Forelimb muscle (tissue), 1 donor: ENCODE results near the gene ARHGEF1. TPM values are rescaled to one million over a fixed set of nuclear protein-coding genes. Genes with fewer than 3 reads are reported as not detected.
"Not testable (repeated sequence)": the region's sequence is repeated elsewhere in the genome, so short reads cannot be mapped to it uniquely, and the experiment has no call there.

Source experiments
- DNase-seq: peaks from one replicate; pipeline ENCODE4 v3.0.0-alpha.2; 2013; ENCODE audit warnings: low read depth
- polyA plus RNA-seq: library from polyadenylated mRNA; unstranded; fragments of 120-200 nt; gene quantifications from one replicate; pipeline ENCODE4 v1.2.1, GENCODE V29; 2013; ENCODE audit not compliant: insufficient read length

ARHGEF1 gene
- polyA plus RNA-seq, 1 donor = 34.3 TPM

DNA sequence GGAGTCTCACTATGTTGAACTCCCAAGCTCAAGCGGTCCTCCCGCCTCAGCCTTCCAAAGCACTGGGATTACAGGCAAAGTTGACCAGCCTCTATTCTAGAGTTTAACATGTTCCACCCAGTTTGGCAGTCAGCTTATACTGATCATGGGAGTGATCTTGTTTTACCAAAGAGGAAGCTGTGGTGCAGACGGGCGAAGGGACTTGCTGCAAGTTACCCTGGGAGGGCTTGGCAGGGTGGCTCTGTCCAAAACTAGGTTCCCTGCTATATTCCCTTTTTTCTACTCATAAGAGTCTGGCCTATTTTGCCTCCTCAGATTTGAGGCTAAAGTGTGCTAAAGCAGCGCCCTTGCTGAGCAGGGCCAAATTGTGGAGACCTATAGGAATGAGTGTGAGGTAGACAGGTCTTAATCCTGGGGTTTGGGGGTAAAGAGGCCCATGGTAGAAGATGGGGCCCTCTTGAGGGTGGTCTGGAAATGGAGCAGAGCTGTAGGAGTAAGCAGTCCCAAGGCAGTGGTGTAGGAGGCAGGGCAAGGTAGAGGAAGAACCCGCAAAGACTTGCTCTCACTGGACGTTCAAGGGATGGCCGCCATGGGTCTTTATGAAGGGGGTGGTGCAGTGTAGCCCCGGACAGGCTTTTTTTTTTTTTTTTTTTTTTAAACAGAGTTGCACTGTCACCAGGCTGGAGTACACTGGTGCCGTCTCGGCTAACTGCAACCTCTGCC is 19.6 kb upstream of the ARHGEF1 start:
- no peak for DNase-seq

DNA sequence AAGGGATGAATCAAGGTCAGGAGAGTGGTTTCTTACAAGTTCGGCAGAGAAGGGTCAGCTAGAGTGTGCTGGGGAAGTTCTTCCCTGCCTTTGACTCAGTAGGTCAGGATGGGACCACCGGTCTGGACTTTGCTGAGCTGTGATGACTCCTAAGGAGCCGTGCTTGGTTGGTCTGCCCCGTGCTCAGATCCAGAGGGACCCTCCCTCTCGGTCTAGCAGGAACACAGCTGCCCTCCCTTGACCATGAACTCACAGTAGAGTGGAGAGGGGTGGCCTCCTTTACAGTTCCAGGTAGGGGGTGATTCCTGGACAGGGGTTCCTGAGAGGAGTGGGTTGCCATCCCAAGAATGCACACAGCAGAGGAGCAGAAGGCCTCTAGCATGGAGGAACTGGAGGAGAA is 18.6 kb upstream of the ARHGEF1 start:
- DNase-seq = no peak

DNA sequence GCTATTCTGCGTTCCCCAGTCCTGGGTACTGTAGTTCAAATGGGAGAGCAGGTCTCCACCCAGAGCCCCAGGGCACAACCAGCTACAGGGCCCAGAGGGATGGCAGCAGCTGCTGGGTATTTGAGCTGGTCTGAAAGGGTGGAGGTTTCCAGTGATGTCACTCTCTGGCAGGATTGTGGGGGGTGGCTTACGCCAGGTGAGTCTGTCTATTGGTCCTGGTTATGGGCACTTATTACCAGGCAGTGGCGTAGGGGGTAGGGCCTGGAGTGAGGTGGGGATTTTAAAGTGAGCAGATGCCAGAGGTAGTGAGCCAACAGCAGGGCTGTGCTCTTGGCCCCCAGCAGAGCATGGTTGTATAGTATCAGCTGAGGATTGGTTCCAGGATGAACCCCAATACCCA is 16.7 kb upstream of the ARHGEF1 start:
- DNase-seq = no peak

DNA sequence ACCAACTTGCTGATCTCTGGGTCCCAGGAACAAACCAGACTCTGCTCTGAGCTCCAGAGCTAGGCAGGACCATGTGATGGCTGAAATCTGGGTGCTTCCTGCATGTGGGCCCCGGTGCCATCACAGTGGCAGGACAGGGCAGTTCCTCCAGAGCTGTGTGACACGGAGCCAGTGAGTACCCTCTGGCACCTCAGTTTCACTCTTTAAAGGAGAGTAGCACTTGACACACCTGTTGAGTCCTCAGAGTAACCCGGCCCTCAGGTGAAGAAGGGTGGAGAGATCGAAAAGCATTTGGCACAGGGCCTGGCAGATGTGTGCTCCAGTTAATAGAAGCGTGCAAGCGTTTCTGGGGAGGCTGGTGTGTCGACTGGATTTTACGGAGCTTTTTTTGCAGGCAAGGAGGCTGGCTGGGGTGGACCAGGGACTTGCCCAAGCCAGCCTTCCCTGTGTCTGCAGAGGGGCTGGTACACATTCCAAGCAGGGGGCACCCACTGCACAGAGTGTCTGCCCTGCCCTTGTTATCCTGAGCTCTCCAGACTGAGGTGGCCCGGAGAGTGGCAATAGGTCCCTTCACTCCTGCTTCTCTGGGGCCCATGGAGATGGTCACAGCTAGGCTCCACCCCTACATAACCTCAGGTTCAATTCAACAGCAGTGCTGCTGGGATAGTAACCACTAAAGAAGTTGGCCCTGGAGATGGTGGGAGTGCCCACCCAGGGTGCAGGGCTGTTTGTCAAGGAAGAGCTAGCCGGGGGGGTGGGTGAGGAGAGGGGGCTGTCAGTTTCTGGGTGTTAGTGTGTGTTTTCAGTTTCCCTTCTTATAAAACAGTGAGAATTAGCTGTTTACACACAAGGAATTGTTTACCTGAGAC is 14.6 kb upstream of the ARHGEF1 start:
- no peak for DNase-seq

DNA sequence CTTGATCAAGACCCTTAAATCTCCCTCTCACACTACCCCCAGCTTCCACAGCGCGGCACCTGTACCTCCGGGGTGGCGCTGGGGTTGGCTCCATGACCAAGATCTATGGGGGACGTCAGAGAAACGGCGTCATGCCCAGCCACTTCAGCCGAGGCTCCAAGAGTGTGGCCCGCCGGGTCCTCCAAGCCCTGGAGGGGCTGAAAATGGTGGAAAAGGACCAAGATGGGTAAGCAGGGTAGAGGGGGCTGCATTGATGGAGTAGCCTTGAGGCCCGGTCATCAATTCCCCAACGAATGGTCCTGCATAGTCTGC is 14.0 kb upstream of the ARHGEF1 start:
- no peak for DNase-seq

DNA sequence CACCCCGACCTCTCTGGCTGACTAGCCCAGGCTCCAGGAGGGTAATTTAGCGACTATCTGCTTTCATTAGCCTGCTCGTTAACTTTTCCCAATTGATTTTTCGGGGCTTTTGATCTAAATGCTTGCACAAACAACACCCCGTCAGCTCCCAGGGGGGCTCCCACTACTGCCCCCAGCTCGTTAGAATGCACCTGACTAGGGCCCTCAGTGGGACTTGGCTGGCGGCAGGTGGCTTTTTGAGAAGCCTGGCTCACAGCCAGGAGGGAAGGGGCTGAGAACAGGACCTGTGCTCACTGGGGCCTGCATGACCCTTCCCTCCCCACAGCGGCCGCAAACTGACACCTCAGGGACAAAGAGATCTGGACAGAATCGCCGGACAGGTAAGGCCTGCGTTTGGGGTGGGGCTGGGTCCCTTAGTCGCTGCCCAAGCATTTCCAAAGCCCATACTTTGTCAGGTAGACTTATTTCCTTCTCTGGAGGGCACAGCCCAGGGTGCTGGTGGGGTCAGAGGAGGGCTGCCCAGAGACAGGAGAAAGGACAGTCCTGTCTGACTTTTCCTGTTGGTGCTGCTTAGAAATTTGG is 13.5 kb upstream of the ARHGEF1 start:
- no peak for DNase-seq

DNA sequence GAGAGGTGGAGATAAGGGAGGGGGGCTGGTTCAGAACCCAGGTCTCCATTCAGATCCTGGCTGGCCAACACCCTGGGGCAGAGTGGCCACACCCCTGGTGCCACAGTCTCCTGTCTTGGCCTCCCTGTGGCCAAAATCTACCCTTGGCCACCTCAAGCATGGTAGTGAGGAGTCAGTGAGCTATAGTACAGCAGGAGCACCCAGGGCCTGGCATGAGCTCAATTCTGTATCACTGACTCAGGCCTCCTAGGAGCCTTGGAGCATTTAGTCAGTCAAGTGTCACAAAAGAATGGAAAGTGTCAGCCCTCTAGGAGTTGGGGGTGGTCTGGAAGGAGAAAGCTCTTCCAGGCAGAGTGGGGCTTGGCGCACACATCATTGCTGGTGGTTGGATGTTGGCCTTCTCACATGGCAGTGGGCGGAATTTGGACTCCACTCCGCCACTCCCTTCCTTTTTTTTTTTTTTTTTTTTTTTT is 12.5 kb upstream of the ARHGEF1 start:
- DNase-seq = no peak

DNA sequence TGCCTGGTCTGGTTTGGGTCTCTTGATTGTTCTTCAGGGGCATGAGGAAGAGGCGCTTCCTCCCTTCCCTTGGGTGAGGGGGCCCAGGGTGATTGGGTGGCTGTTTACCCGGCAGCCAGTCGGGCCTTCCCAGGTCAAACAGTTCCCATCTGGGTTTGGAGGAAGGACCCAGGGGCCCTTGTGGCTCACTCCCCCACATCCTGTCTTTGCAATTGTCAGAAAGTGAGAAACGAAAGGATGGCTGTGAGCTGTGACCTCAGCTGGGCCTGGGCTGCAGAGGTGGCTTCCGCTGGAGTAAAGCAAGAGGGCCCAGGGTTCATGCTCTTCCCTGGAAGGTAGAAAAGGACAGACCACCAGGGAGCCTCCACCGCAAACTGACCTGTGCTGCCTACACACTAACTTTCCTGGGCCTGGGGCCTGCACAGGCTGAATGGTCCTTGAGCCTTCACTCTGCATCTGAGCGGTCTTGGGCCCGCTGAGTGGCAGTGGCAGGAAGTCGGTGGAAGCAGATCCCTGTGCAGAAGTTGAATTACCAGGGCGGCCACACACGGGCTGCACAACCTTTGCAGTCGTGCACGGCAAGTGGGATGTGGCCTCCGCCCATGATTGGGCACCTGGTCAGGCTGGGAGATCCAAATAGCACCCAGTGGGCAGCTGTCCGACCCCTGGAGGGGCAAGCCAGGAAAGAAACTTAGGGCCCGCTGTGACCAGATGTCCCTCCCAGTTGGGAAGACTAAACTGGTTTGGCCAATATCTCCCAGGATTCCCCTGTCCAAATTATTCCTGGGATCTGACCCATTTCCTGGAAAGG is 11.2 kb upstream of the ARHGEF1 start:
- DNase-seq = no peak

DNA sequence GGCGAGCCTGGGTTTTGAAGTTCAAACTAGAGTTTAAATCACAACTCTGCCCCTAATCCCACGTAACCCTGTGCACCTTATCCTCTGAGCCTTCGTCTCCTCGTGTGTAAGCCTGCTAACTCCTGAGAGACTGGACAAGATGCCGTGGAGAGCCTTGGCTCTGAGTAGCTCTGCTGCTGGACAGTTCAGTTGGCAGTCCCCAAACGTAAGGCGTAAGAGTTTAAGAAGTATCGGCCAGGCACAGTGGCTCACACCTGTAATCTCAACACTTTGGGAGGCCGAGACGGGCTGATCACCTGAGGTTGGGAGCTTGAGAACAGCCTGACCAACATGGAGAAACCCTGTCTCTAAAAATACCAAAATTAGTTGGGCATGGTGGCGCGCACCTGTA is 10.6 kb upstream of the ARHGEF1 start:
- DNase-seq = no peak

DNA sequence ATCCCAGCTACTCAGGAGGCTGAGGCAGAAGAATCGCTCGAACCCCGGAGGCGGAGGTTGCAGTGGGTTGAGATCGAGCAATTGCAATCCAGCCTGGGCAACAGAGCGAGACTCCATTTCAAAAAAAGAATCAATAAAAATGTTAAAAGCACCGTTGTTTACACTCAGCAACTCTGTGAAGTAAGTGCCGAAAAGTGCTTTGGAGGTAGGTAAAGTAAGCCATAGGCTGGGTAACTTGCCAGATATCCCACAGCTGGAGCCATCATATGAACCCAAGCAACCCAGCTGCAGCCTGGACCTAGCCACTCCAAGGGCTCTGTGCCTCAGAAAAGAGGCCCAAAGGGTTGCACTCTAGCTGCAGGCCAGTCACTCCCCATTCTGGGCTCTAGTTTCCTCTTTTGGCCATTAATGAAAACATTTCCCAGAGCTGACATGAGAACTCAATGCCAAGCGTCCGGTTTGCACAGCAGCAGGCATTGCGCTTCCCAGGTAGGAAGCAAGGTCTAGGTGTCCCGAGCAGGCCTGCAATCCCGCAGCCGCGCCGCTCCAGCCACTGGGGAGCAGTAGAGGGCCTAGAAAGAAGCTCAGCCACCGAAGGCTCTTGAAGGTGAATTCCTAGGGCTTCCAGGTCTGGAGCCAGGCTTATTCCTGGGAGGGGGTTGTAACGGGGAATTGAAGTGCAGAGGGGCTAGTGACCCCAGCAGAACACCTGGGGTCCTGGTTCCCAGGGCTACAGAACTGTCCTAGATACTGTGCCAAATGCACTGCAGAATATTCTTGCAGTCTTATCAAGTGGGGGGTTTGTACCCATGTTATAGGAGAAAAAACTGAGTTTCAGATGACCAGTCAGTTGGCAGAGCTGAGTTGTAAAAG is 10.0 kb upstream of the ARHGEF1 start:
- no peak for DNase-seq

DNA sequence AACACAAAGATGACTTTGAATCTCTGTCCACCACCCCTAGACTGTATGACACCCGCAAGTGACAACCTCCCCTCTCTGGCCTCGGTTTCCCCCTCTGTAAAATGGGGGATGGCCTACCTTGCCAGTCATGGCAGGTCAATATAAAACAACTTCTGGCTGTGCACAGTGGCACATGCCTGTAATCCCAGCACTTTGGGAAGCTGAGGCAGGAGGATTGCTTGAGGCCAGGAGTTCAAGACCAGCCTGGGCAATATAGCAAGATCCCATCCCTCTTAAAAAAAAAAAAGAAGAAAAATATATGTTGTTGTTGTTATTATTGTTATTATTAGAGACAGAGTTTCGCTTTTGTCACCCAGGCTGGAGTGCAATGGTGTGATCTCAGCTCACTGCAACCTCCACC is 7.0 kb upstream of the ARHGEF1 start:
- DNase-seq = not testable (repeated sequence)

DNA sequence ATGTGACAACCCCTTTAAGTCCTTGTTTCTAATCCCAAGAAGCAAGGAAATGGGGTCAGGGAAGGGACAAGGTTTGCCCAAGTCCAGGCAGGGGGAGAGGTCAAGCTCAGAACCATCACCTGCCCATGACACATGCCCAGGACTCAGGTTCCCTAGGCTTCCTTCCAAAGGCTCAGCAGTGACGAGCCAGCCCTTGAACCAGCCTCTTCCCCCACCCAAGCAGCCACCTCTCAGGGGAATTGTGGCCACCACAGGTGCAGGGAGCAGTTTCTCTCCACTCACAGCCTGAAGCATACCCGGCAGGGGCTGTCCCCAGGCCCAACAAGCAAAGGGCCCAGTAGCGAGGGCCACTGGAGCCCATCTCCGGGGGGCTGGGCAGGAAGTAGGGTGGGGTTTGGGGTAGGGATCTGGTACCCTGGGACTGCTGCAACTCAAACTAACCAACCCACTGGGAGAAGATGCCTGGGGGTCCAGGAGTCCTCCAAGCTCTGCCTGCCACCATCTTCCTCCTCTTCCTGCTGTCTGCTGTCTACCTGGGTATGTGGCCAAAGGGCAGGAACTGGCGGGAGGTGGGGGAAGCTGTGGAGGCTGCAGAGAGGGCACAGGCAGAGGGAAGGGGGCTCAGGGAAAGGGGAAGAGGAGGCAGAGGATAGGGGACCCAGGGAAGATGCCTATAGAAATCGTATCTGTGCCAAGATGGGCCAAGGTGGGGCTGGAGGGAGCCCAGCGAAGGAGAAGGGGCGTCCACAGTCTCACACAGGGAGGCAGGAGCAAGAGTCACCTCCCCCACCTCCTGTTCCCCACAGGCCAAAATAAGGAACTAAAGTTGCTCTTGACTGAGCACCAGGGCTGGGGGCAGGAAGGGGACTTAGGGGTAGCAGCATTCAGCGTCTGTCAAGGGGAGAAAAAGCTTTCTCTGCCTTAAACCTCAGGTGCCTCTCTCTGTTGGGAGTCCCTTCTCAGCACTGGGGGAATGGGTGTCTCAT is 5.8 kb upstream of the ARHGEF1 start, which contains the start of gene CD79A:
Gene CD79A (plus strand): TSS at position 433 of the 986 bp plus-strand sequence. CDS start 26 bp downstream, at position 459.
- no peak for DNase-seq

DNA sequence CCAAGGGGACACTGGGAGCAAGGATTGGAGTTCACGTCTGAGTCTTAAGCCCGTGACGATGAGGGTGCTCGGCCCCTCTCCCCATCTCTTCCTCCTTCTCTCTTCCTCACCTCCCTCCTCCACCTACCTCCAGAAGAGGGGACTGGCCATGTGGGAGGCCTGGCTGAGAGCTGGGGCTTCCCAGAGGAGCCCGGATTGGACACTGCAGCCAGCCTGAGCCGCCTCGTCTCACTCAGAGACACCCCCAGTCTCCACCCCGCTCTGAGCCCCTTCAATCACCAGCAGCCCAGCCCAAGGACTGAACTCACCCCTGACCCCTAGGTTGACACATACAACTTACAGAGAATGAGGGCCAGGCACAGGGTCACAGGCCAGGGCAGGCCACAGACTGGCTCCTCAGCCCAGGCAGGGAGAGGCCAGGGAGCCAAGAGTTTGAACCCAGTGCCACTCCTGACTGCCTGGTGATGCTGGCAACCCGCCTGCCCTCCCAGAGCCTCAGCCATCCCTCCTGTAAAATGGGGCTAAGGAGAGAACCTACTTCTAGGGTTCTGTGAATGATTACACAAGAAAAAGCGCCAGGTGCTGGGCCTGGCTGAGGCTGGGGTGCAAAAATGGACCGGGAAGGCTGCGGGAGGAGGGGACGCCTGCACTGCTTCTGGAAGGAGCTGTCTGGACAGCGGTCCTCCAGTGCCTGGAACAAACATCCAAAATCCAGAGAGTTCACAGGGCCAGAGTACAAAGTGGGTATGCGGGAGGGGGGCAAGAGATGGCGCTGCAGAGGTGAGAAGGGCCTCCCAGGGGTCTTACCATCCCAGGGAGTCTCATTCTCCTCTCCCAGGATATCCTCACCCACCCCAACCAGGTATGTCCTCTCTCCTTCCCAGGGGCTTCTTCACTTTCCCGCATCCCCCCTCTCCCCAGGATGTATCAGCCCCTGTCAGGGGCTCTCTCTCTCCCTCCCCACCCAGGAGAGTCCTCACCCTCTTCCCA is 4.8 kb upstream of the ARHGEF1 start:
- no peak for DNase-seq

DNA sequence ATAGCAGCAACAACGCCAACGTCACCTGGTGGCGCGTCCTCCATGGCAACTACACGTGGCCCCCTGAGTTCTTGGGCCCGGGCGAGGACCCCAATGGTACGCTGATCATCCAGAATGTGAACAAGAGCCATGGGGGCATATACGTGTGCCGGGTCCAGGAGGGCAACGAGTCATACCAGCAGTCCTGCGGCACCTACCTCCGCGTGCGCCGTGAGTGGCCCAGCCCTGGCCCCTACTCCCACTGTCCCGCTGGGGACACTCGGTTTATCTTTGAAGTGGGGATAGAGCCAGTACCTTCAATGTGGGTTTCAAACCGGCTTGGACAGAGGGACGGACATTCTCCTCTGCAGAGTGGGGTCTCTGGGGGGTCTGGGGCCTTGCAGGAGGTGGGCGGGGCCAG is 3.9 kb upstream of the ARHGEF1 start:
- DNase-seq = no peak

DNA sequence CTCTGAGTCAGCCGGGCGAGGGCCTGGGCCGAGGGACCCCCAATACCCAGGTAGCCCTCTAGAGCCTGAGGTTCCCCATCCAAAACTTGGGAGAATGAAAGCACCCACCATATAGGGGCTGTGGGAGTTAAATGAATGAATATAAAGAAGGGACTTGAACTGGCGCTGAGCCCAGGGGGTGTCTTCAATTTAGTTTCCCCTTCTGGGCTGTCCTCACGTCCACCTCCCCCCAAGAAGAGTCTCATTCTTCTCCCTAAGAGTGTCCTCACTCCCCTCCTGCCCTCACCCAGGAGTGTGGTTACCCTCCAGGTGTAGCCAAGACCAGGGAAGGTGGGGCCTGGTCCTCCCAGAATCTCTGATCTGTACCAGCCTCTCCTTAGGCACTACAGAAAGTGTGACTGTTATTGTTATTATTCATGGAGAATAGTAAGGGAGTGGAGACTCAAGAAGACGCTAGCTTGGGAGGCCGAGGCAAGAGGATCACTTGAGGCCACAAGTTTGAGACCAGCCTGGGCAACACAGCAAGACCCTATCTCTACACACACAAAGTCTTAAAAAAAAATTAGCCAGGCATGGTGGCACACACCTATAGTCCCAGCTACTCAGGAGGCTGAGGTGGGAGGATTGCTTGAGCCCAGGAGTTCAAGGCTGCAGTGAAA is 3.2 kb upstream of the ARHGEF1 start:
- no peak for DNase-seq

DNA sequence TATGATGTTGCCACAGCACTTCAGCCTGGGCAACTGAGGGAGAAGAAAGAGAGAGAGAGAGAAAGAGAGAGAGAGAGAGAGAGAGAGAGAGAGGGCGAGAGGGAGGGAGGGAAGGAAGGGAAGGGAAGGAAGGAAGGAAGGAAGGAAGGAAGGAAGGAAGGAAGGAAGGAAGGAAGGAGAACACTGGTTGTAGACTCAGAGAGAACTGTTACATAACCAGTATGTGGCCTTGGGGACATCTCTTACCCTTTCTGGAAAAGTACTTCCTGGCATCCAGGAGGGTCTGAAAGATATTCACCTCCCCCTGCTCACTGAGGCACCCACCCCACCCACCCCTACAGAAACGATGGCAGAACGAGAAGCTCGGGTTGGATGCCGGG is 2.7 kb upstream of the ARHGEF1 start:
- DNase-seq = no peak

DNA sequence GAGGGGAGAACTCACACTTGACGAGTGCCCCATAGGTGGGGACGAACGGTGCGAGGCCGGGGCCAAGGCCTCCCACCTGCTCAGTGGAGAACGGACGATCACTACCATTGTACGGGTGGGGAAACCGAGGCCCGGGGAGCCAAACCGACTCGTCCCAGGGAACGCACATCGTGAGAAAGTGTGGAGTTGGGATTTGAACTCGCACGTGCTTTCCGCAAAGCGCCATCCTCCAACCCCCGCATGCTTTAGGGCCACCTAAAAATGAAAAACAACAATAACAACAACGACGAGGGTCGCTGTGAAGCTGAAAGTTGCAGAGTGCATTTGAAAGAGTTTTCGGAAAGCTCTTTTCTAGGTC is 458 bp downstream of the ARHGEF1 start:
- no peak for DNase-seq
